Neural cell (in vitro differentiated cells): ENCODE results near the gene MDFIC. TPM values are rescaled to one million over a fixed set of nuclear protein-coding genes. Genes with fewer than 3 reads are reported as not detected.

Experiments
- H2AFZ ChIP-seq: fragments of 200-600, 300-800 bp; sonication (generic), shearing (Covaris generic); 2 replicates; pipeline ENCODE4 v1.6.0; 2014; ENCODE audit warnings: low read depth, mild to moderate bottlenecking, antibody characterized with exemption, low read length, moderate library complexity
- H3F3A ChIP-seq: fragments of 200-600 bp; shearing (Covaris generic); 2 replicates; pipeline ENCODE4 v1.6.1; 2016; ENCODE audit warnings: mild to moderate bottlenecking, moderate library complexity, mixed read lengths, antibody characterized with exemption, low read length; ENCODE audit not compliant: insufficient read depth, poor library complexity, severe bottlenecking
- H3K27ac ChIP-seq: fragments of 200-600, 300-800 bp; sonication (generic), shearing (Covaris generic); 2 replicates; pipeline ENCODE4 v1.5.1; 2014; ENCODE audit warnings: mild to moderate bottlenecking, low read length, moderate library complexity
- H3K27me3 ChIP-seq: fragments of 300-800, 200-600 bp; sonication (generic), shearing (Covaris generic); 2 replicates; pipeline ENCODE4 v1.6.0; 2014; ENCODE audit warnings: mild to moderate bottlenecking, low read depth, low read length, moderate library complexity; ENCODE audit not compliant: insufficient read depth
- H3K36me3 ChIP-seq: fragments of 300-800, 200-600 bp; sonication (generic), shearing (Covaris generic); 2 replicates; pipeline ENCODE4 v1.5.1; 2014; ENCODE audit warnings: mild to moderate bottlenecking, antibody characterized with exemption, low read length, moderate library complexity; ENCODE audit not compliant: insufficient read depth
- H3K4me2 ChIP-seq: fragments of 300-800, 200-600 bp; sonication (generic), shearing (Covaris generic); 2 replicates; pipeline ENCODE4 v1.6.0; 2014; ENCODE audit warnings: mild to moderate bottlenecking, low read length
- H3K4me3 ChIP-seq: fragments of 300-800, 200-600 bp; sonication (generic), shearing (Covaris generic); 2 replicates; pipeline ENCODE4 v1.5.1; 2014; ENCODE audit warnings: mild to moderate bottlenecking, low read length, moderate library complexity
- H3K79me2 ChIP-seq: fragments of 200-600 bp; shearing (Covaris generic); replicated peaks from 2 replicates; pipeline ENCODE4 v1.6.0; 2014; ENCODE audit warnings: mild to moderate bottlenecking, low read length, moderate library complexity; ENCODE audit not compliant: insufficient read depth
- H3K9ac ChIP-seq: fragments of 300-800, 200-600 bp; sonication (generic), shearing (Covaris generic); 2 replicates; pipeline ENCODE4 v1.6.1; 2016; ENCODE audit warnings: mild to moderate bottlenecking, low read length, mixed read lengths
- H3K9me2 ChIP-seq: fragments of 200-600 bp; shearing (Covaris generic); 2 replicates; pipeline ENCODE4 v1.6.1; 2016; ENCODE audit warnings: mild to moderate bottlenecking, low read length, mixed read lengths; ENCODE audit not compliant: insufficient read depth
- H3K9me3 ChIP-seq: fragments of 200-600, 300-800 bp; sonication (generic), shearing (Covaris generic); 2 replicates; pipeline ENCODE4 v1.6.1; 2016; ENCODE audit warnings: mild to moderate bottlenecking, mixed run types, low read length, moderate library complexity, mixed read lengths
- H4K20me1 ChIP-seq: fragments of 200-600 bp; shearing (Covaris generic); 2 replicates; pipeline ENCODE4 v1.6.1; 2016; ENCODE audit warnings: mild to moderate bottlenecking, mixed run types; ENCODE audit not compliant: insufficient read depth
- EP300 ChIP-seq: fragments of 450-650 bp; conservative IDR thresholded peaks from 2 replicates; pipeline ENCODE4 v1.6.1; 2014; ENCODE audit warnings: antibody characterized with exemption, mild to moderate bottlenecking, moderate library complexity; ENCODE audit not compliant: poor library complexity, severe bottlenecking
- EZH2 ChIP-seq: fragments of 200-600, 300-800 bp; shearing (Covaris generic), sonication (generic); IDR thresholded peaks from 2 replicates; pipeline ENCODE4 v1.6.1; 2014; ENCODE audit warnings: antibody characterized with exemption, low read length, borderline replicate concordance, mild to moderate bottlenecking; ENCODE audit not compliant: insufficient read depth, poor library complexity, severe bottlenecking
- MXI1 ChIP-seq: fragments of 450-650 bp; conservative IDR thresholded peaks from 2 replicates; pipeline ENCODE4 v1.6.1; 2014; ENCODE audit warnings: antibody characterized with exemption, mild to moderate bottlenecking; ENCODE audit not compliant: poor library complexity, severe bottlenecking
- POLR2AphosphoS5 ChIP-seq: IDR thresholded peaks from 2 replicates; pipeline ENCODE4 v1.6.1; 2012
- RAD21 ChIP-seq: fragments of 450-650 bp; conservative IDR thresholded peaks from 2 replicates; pipeline ENCODE4 v1.6.1; 2014; ENCODE audit warnings: antibody characterized with exemption, mild to moderate bottlenecking, moderate library complexity
- TAF1 ChIP-seq: IDR thresholded peaks from 2 replicates; pipeline ENCODE4 v1.6.1; 2012; ENCODE audit warnings: low read depth
- polyA plus RNA-seq: library from polyadenylated mRNA; depleted of rRNA; stranded (reverse); fragments of >200 nt; gene quantifications from 2 replicates; pipeline ENCODE4 v1.2.3, GENCODE V29; 2014
- TF ChIP-seq, protein P1 (sequence below): fragments of 450-650 bp; IDR thresholded peaks from 2 replicates; pipeline ENCODE4 v1.5.1; 2014; ENCODE audit warnings: antibody characterized with exemption, mild to moderate bottlenecking, moderate library complexity; ENCODE audit not compliant: poor library complexity, severe bottlenecking
- TF ChIP-seq, protein P2 (sequence below): IDR thresholded peaks from 2 replicates; pipeline ENCODE4 v1.6.1; 2012; ENCODE audit warnings: borderline replicate concordance

Gene MDFIC
- polyA plus RNA-seq, 1 donor from 2014 or later = 0.85 TPM

DNA sequence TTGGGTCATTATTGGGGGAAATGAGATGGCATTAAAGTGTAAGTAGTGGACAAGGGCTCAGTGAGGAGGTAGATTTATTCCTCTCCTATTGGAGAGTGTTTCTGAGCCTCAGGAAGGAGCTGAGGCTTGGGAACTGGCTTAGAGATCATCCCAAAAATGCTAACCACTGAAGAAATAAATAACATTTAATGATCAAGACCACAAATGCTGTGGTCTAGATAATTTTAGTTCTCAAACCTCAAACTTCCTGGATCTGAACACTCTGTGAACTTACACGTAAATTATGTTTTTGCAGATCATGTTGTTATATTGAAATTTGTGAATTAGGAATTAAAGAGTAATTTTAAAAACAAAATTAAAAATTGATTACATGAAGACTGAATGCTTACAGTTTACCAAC lies 27.3 kb downstream of the MDFIC start:
- Histone ChIP-seq H3K79me2 (no peaks in the 10 kb centered on the region), H3K4me3 (no peak overlapping the region)

DNA sequence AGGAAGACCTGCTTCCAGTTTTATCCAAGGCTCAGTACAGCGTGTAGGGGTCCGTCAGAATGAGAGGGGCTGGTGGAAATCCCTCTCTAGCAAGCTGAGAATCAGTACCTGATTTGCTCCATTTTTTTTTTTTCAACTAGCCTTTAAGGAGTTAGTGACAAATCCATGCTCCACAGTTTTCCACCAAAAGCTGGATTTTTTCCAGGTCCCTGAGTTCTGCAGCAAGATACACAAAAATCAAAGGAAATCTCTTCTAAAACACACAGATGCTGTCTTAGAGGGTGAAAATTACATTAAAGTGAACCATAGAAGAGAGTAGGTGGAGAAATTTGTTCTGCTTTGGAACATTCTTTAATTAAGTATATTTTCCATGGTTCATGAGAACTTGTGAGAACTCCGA lies 30.4 kb downstream of the MDFIC start:
- no peaks in the 10 kb centered on the region for H3K9me3 ChIP-seq
- no peak for TF ChIP-seq TAF1
- no peaks in the 10 kb centered on the region for H4K20me1 ChIP-seq
- no peak overlapping the region for H3K4me2 ChIP-seq
- H3K36me3 ChIP-seq = no peaks in the 10 kb centered on the region
- no peak overlapping the region for H3K9ac ChIP-seq
- H3K79me2 ChIP-seq = no peaks in the 10 kb centered on the region
- H3K9me2 ChIP-seq = no peaks in the 10 kb centered on the region
- no peak overlapping the region for H3K27ac ChIP-seq
- H3K27me3 ChIP-seq = no peaks in the 10 kb centered on the region
- H3K4me3 ChIP-seq = no peak overlapping the region
- no peaks in the 10 kb centered on the region for H3F3A ChIP-seq
- H2AFZ ChIP-seq = no peak overlapping the region

More for the DNA sequence above, 27.3 kb downstream of the MDFIC start:
- Histone ChIP-seq H2AFZ (no peak overlapping the region), H3K27me3 (no peaks in the 10 kb centered on the region), H3K27ac (no peak overlapping the region), H3K9ac (no peak overlapping the region), H3K9me2 (no peaks in the 10 kb centered on the region), H4K20me1 (no peaks in the 10 kb centered on the region), H3K9me3 (no peaks in the 10 kb centered on the region), H3K36me3 (no peaks in the 10 kb centered on the region), H3F3A (no peaks in the 10 kb centered on the region), H3K4me2 (no peak overlapping the region)
- no peak for TF ChIP-seq EP300
- TF ChIP-seq TAF1 = no peak
- TF ChIP-seq, protein P1, sequence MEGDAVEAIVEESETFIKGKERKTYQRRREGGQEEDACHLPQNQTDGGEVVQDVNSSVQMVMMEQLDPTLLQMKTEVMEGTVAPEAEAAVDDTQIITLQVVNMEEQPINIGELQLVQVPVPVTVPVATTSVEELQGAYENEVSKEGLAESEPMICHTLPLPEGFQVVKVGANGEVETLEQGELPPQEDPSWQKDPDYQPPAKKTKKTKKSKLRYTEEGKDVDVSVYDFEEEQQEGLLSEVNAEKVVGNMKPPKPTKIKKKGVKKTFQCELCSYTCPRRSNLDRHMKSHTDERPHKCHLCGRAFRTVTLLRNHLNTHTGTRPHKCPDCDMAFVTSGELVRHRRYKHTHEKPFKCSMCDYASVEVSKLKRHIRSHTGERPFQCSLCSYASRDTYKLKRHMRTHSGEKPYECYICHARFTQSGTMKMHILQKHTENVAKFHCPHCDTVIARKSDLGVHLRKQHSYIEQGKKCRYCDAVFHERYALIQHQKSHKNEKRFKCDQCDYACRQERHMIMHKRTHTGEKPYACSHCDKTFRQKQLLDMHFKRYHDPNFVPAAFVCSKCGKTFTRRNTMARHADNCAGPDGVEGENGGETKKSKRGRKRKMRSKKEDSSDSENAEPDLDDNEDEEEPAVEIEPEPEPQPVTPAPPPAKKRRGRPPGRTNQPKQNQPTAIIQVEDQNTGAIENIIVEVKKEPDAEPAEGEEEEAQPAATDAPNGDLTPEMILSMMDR = no peak
- no peak for TF ChIP-seq POLR2AphosphoS5
- TF ChIP-seq, protein P2, sequence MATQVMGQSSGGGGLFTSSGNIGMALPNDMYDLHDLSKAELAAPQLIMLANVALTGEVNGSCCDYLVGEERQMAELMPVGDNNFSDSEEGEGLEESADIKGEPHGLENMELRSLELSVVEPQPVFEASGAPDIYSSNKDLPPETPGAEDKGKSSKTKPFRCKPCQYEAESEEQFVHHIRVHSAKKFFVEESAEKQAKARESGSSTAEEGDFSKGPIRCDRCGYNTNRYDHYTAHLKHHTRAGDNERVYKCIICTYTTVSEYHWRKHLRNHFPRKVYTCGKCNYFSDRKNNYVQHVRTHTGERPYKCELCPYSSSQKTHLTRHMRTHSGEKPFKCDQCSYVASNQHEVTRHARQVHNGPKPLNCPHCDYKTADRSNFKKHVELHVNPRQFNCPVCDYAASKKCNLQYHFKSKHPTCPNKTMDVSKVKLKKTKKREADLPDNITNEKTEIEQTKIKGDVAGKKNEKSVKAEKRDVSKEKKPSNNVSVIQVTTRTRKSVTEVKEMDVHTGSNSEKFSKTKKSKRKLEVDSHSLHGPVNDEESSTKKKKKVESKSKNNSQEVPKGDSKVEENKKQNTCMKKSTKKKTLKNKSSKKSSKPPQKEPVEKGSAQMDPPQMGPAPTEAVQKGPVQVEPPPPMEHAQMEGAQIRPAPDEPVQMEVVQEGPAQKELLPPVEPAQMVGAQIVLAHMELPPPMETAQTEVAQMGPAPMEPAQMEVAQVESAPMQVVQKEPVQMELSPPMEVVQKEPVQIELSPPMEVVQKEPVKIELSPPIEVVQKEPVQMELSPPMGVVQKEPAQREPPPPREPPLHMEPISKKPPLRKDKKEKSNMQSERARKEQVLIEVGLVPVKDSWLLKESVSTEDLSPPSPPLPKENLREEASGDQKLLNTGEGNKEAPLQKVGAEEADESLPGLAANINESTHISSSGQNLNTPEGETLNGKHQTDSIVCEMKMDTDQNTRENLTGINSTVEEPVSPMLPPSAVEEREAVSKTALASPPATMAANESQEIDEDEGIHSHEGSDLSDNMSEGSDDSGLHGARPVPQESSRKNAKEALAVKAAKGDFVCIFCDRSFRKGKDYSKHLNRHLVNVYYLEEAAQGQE = no peak
- TF ChIP-seq EZH2 = no peak
- TF ChIP-seq MXI1 = no peak
- TF ChIP-seq RAD21 = no peak

DNA sequence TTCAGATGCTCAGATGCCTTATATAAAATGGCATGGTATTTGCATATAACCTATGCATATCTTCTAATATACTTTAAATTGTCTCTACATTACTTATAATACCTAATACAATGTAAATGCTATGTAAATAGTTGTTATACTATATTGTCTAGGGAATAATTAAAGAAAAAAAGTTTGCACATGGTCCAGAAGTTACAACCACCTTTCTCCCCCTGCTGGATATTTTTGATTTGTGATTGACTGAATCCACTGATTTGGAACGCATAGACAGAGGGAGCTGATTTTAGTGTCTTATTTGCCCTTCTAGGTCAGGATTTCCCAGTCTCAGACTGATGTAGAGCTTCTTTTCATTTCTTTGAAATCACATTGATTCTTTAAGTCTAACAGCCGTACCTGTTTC lies 31.8 kb downstream of the MDFIC start:
- no peak overlapping the region for H3K4me3 ChIP-seq
- H3K79me2 ChIP-seq = no peaks in the 10 kb centered on the region
- no peak overlapping the region for H2AFZ ChIP-seq
- no peaks in the 10 kb centered on the region for H4K20me1 ChIP-seq
- no peak for TF ChIP-seq MXI1
- H3K9ac ChIP-seq = no peak overlapping the region
- H3F3A ChIP-seq = no peaks in the 10 kb centered on the region
- H3K9me2 ChIP-seq = no peaks in the 10 kb centered on the region
- no peaks in the 10 kb centered on the region for H3K9me3 ChIP-seq
- H3K27ac ChIP-seq = no peak overlapping the region
- H3K36me3 ChIP-seq = no peaks in the 10 kb centered on the region
- no peak overlapping the region for H3K4me2 ChIP-seq
- H3K27me3 ChIP-seq = no peaks in the 10 kb centered on the region
